H1 (cell line): Measurements from ENCODE around the gene DAB2IP. TPM values are rescaled to one million over a fixed set of nuclear protein-coding genes. Genes with fewer than 3 reads are reported as not detected.

Experiments
- CTCF ChIA-PET: fragments of 300-600 bp; sonication (Branson Sonifier 250); formaldehyde crosslinking; loops from one replicate; lab custom pipeline; 2021; ENCODE audit not compliant: partially characterized antibody; lab: Charles Lee
- POLR2A ChIA-PET: fragments of 300-600 bp; sonication (Branson Sonifier 250); formaldehyde crosslinking; loops from one replicate; lab custom pipeline; 2021; ENCODE audit warnings: inconsistent platforms; ENCODE audit not compliant: partially characterized antibody; lab: Charles Lee
- DNase-seq, 2 experiments: peaks; one replicate each; pipeline versions ENCODE4 v3.0.0 to v3.0.0-alpha.2; 2010 to 2022; ENCODE audit warnings: low spot score in 2 of 2, low read depth in 1 of 2, mixed read lengths in 1 of 2
- FAIRE-seq: peaks from 2 replicates; lab custom pipeline; 2011; peaks lifted over from hg19 to GRCh38; lab: Jason Lieb, UNC
- H2AFZ ChIP-seq: 2 replicates; pipeline ENCODE4 v1.8.1; 2012; ENCODE audit warnings: low read length, inconsistent platforms
- H2AK5ac ChIP-seq: 2 replicates; pipeline ENCODE4 v1.6.1; 2013; ENCODE audit warnings: low read depth, low read length
- H2BK120ac ChIP-seq: replicated peaks from 2 replicates; pipeline ENCODE3; 2013; ENCODE audit warnings: low read depth, low read length, inconsistent platforms
- H2BK12ac ChIP-seq: 2 replicates; pipeline ENCODE4 v1.6.1; 2013; ENCODE audit warnings: low read depth, low read length
- H2BK15ac ChIP-seq: 2 replicates; pipeline ENCODE4 v1.6.1; 2013; ENCODE audit warnings: low read length
- H2BK20ac ChIP-seq: 2 replicates; pipeline ENCODE4 v1.6.1; 2013; ENCODE audit warnings: low read length
- H2BK5ac ChIP-seq: 2 replicates; pipeline ENCODE4 v1.6.1; 2013; ENCODE audit warnings: low read depth, low read length
- H3K14ac ChIP-seq: 2 replicates; pipeline ENCODE4 v1.6.1; 2013; ENCODE audit warnings: inconsistent platforms; ENCODE audit not compliant: insufficient read length
- H3K18ac ChIP-seq: 2 replicates; pipeline ENCODE4 v1.6.1; 2013; ENCODE audit warnings: low read length; ENCODE audit errors: extremely low read depth
- H3K23ac ChIP-seq: 2 replicates; pipeline ENCODE4 v1.6.1; 2013; ENCODE audit warnings: inconsistent platforms; ENCODE audit not compliant: insufficient read length
- H3K23me2 ChIP-seq: 2 replicates; pipeline ENCODE4 v1.6.1; 2013; ENCODE audit warnings: low read depth, low read length
- H3K27ac ChIP-seq: 2 replicates; pipeline ENCODE4 v1.6.1; 2011; ENCODE audit warnings: low read depth, low read length, inconsistent platforms
- H3K27me3 ChIP-seq, 4 experiments: replicated peaks in 1 of 4; 1 replicate in 1 of 4; 2 replicates in 3 of 4; pipeline versions ENCODE4 v1.6.1 to v1.8.1; 2011 to 2013; ENCODE audit warnings: low read length in 3 of 4, mild to moderate bottlenecking in 3 of 4, inconsistent platforms in 2 of 4, mixed read lengths in 2 of 4, moderate library complexity in 1 of 4; ENCODE audit not compliant: control insufficient read depth in 3 of 4, insufficient read depth in 3 of 4; ENCODE audit errors: extremely low read depth in 1 of 4
- H3K36me3 ChIP-seq, 4 experiments: 2 replicates each; pipeline versions ENCODE4 v1.6.1 to v1.8.1; 2011 to 2013; ENCODE audit warnings: mild to moderate bottlenecking in 4 of 4, low read length in 3 of 4, moderate library complexity in 2 of 4, control low read depth in 1 of 4, inconsistent platforms in 1 of 4; ENCODE audit not compliant: insufficient read depth in 4 of 4, control insufficient read depth in 2 of 4
- H3K4ac ChIP-seq: replicated peaks from 2 replicates; pipeline ENCODE3; 2013; ENCODE audit warnings: low read length, low read depth, mixed read lengths, inconsistent platforms; ENCODE audit not compliant: insufficient read length
- H3K4me1 ChIP-seq, 4 experiments: replicated peaks in 1 of 4; 1 replicate in 1 of 4; 2 replicates in 3 of 4; pipeline versions ENCODE4 v1.6.1 to v1.8.1; 2011 to 2013; ENCODE audit warnings: low read length in 3 of 4, inconsistent platforms in 2 of 4, mixed read lengths in 1 of 4; ENCODE audit not compliant: insufficient read depth in 4 of 4, control insufficient read depth in 3 of 4
- H3K4me2 ChIP-seq, 2 experiments: 2 replicates each; pipeline versions ENCODE4 v1.6.1 to v1.8.1; 2011 to 2013; ENCODE audit warnings: low read depth in 2 of 2, low read length in 2 of 2, control low read depth in 1 of 2, inconsistent platforms in 1 of 2, mild to moderate bottlenecking in 1 of 2; ENCODE audit not compliant: insufficient read depth in 1 of 2
- H3K4me3 ChIP-seq, 4 experiments: fragments of 200-600, 300-600 bp in 1 of 4; sonication (generic), shearing (Covaris generic), sonication (Bioruptor Twin) in 1 of 4; 2 replicates each; pipeline versions ENCODE4 v1.5.1 to v1.8.1; 2011 to 2016; ENCODE audit warnings: low read length in 4 of 4, low read depth in 3 of 4, control low read depth in 2 of 4, inconsistent platforms in 2 of 4, mild to moderate bottlenecking in 2 of 4, mixed read lengths in 1 of 4, moderate library complexity in 1 of 4; ENCODE audit not compliant: insufficient read depth in 2 of 4; ENCODE audit errors: extremely low read depth in 1 of 4
- H3K56ac ChIP-seq: replicated peaks from 2 replicates; pipeline ENCODE3; 2013; ENCODE audit warnings: low read depth, mild to moderate bottlenecking, mixed read lengths, low read length, inconsistent platforms; ENCODE audit not compliant: insufficient read length
- H3K79me1 ChIP-seq: 2 replicates; pipeline ENCODE4 v1.6.1; 2013; ENCODE audit warnings: low read depth, low read length, control low read depth
- H3K79me2 ChIP-seq, 2 experiments: 2 replicates each; pipeline versions ENCODE4 v1.6.1 to v1.8.1; 2012 to 2013; ENCODE audit warnings: low read length in 2 of 2, mild to moderate bottlenecking in 2 of 2, inconsistent platforms in 1 of 2; ENCODE audit not compliant: insufficient read depth in 2 of 2, control insufficient read depth in 1 of 2
- H3K9ac ChIP-seq, 4 experiments: replicated peaks in 1 of 4; 1 replicate in 1 of 4; 2 replicates in 3 of 4; pipeline versions ENCODE4 v1.6.1 to v1.8.1; 2011 to 2013; ENCODE audit warnings: low read depth in 3 of 4, low read length in 3 of 4, control low read depth in 2 of 4, mild to moderate bottlenecking in 2 of 4, moderate library complexity in 2 of 4, inconsistent platforms in 1 of 4; ENCODE audit errors: extremely low read depth in 1 of 4
- H3K9me3 ChIP-seq, 2 experiments: 2 replicates each; pipeline versions ENCODE4 v1.6.1 to v1.8.1; 2012 to 2013; ENCODE audit warnings: mild to moderate bottlenecking in 2 of 2, moderate library complexity in 2 of 2, control low read depth in 1 of 2, inconsistent platforms in 1 of 2, low read depth in 1 of 2, low read length in 1 of 2, mixed read lengths in 1 of 2; ENCODE audit not compliant: insufficient read depth in 2 of 2
- H4K20me1 ChIP-seq, 2 experiments: replicated peaks in 1 of 2; 2 replicates each; pipeline versions ENCODE3 to v1.8.1; 2011 to 2013; ENCODE audit warnings: inconsistent platforms in 2 of 2, low read length in 2 of 2, mild to moderate bottlenecking in 1 of 2; ENCODE audit not compliant: insufficient read depth in 2 of 2, control insufficient read depth in 1 of 2
- H4K5ac ChIP-seq: 2 replicates; pipeline ENCODE4 v1.6.1; 2013; ENCODE audit warnings: low read length, low read depth, mixed read lengths, inconsistent platforms; ENCODE audit not compliant: insufficient read length
- H4K8ac ChIP-seq: 2 replicates; pipeline ENCODE4 v1.8.0; 2013; ENCODE audit warnings: mild to moderate bottlenecking, moderate library complexity, low read length, inconsistent platforms; ENCODE audit not compliant: insufficient read depth; ENCODE audit errors: extremely low read depth
- H4K91ac ChIP-seq: replicated peaks from 2 replicates; pipeline ENCODE3; 2013; ENCODE audit warnings: low read length, mixed read lengths, inconsistent platforms; ENCODE audit not compliant: insufficient read length
- ASH2L ChIP-seq: fragments of 200-600, 300-600 bp; sonication (generic); IDR thresholded peaks from one replicate; pipeline ENCODE4 v1.7.1; 2017; ENCODE audit warnings: low read length
- BRCA1 ChIP-seq: IDR thresholded peaks from 2 replicates; pipeline ENCODE4 v1.6.1; 2012; ENCODE audit warnings: low read depth, low read length, improper control_type of control experiment
- CBX5 ChIP-seq: fragments of 300-800, 300-1000 bp; sonication (generic); IDR thresholded peaks from 2 replicates; pipeline ENCODE4 v1.7.1; 2016; ENCODE audit warnings: antibody characterized with exemption, low read length, low read depth
- GABPA ChIP-seq: IDR thresholded peaks from 2 replicates; pipeline ENCODE4 v1.6.1; 2011; ENCODE audit warnings: mild to moderate bottlenecking, low read length, moderate library complexity, borderline replicate concordance; ENCODE audit not compliant: insufficient read depth
- HDAC2 ChIP-seq, 2 experiments: fragments of 300-600 bp in 1 of 2; sonication (generic) in 1 of 2; IDR thresholded peaks; 2 replicates each; pipeline ENCODE4 v1.6.1; 2011 to 2012; ENCODE audit warnings: low read depth in 2 of 2, low read length in 2 of 2, mild to moderate bottlenecking in 2 of 2, moderate library complexity in 2 of 2, borderline replicate concordance in 1 of 2, inconsistent platforms in 1 of 2
- JUN ChIP-seq: IDR thresholded peaks from 2 replicates; pipeline ENCODE4 v1.6.1; 2011; ENCODE audit warnings: low read depth, mild to moderate bottlenecking, improper control_type of control experiment, low read length
- MAFK ChIP-seq: IDR thresholded peaks from 2 replicates; pipeline ENCODE4 v1.6.1; 2012; ENCODE audit warnings: low read depth, mild to moderate bottlenecking, improper control_type of control experiment, low read length
- SIX5 ChIP-seq: IDR thresholded peaks from 2 replicates; pipeline ENCODE4 v1.6.1; 2011; ENCODE audit warnings: mild to moderate bottlenecking, low read depth, low read length
- SUZ12 ChIP-seq: fragments of 200-600 bp; sonication (generic); IDR thresholded peaks from 2 replicates; pipeline ENCODE4 v1.6.1; 2012; ENCODE audit warnings: mild to moderate bottlenecking, inconsistent platforms, low read length, moderate library complexity, mixed read lengths
- TAF1 ChIP-seq: IDR thresholded peaks from 2 replicates; pipeline ENCODE4 v1.6.1; 2011; ENCODE audit warnings: mild to moderate bottlenecking, low read depth, low read length
- YY1 ChIP-seq: IDR thresholded peaks from 2 replicates; pipeline ENCODE4 v1.6.1; 2011; ENCODE audit warnings: low read depth, mild to moderate bottlenecking, low read length
- WGBS, 2 experiments: shearing (Covaris generic) in 1 of 2; methylation state at CpG; one replicate each; pipeline versions ENCODE4 v1.1.6 to v1.1.7; 2013 to 2015; ENCODE audit warnings: low lambda C conversion rate in 2 of 2, mixed read lengths in 2 of 2, inconsistent platforms in 1 of 2, low coverage in 1 of 2, missing lambda C conversion rate in 1 of 2; ENCODE audit not compliant: insufficient replicate concordance in 2 of 2, insufficient coverage in 1 of 2, insufficient read length in 1 of 2; ENCODE audit errors: extremely low coverage in 1 of 2, missing lambda C conversion rate in 1 of 2; 5-methylcytosine and 5-hydroxymethylcytosine counted together
- polyA plus RNA-seq, 7 experiments: library from polyadenylated mRNA; depleted of rRNA in 3 of 7; stranded (reverse) in 5 of 7; unstranded in 2 of 7; fragments of >200 nt in 5 of 7; fragments of 200-250 nt in 2 of 7; gene quantifications; 1 replicate in 5 of 7; 2 replicates in 1 of 7; 4 replicates in 1 of 7; pipeline versions ENCODE4 v1.2.1 to v1.2.3, GENCODE V29; 2011 to 2013; ENCODE audit warnings: missing spikeins in 2 of 7, mixed read lengths in 2 of 7
- total RNA-seq: library from RNA; stranded (reverse); fragmentation: NEBNext Ultra II Directional; extraction: Animal tissue kit (Norgen Biotek cat#: 25700); gene quantifications from 2 replicates; pipeline ENCODE4 v1.2.1, GENCODE V29; 2021

The DAB2IP gene
- total and polyA plus RNA-seq, 2 of the 8 experiments (the other 6 are each of a cell fraction or from before 2014, with no cell fraction given): 19.7 to 39.5 TPM

- H3K23ac ChIP-seq: no peak overlapping the region
- no peak overlapping the region for H3K4me2 ChIP-seq
- no peak overlapping the region for H2AFZ ChIP-seq
- H3K18ac ChIP-seq: no peak overlapping the region
- H2AK5ac ChIP-seq: no peak overlapping the region
- H3K23me2 ChIP-seq: peaks cover 5% of the 10 kb centered on the region; the same call in 1 of the 2 replicates
- H3K36me3 ChIP-seq: no peaks in the 10 kb centered on the region
- H4K20me1 ChIP-seq: peaks cover 28 to 42% of the 10 kb centered on the region in 2 experiments
- no peak overlapping the region for H3K4me3 ChIP-seq
- H2BK12ac ChIP-seq: no peak overlapping the region
- FAIRE-seq: no peak
- H3K79me1 ChIP-seq: peaks cover 6% of the 10 kb centered on the region
- no peak overlapping the region for H3K9ac ChIP-seq
- H3K79me2 ChIP-seq: no peaks in the 10 kb centered on the region; a peak in 1 of 4 replicates
- H3K56ac ChIP-seq: no peak overlapping the region
- no peak for DNase-seq
- H2BK20ac ChIP-seq: no peak overlapping the region
- H4K8ac ChIP-seq: no peak overlapping the region
- 84% methylated on average over 7 of the region's 7 CpGs; no CpG with 5 or more reads in 1 of the 2 experiments for WGBS, 2 experiments
- ChIA-PET POLR2A (interaction anchor here (0.8 kb wide), 1 partner anchor 11 kb away, joined by 3 read pairs; no protein-coding TSS in a partner anchor), CTCF (interaction anchor here (0.7 to 34.8 kb wide), 28 partner anchors 6 to 299 kb away, joined by 3 to 670 read pairs (median 6); no protein-coding TSS in a partner anchor)
- peaks cover 0 to under 1% (median 0%) of the 10 kb centered on the region in 4 experiments; a peak in 4 of 7 replicates for H3K27me3 ChIP-seq
- no peak overlapping the region for H4K91ac ChIP-seq
- no peak for TF ChIP-seq ASH2L
- no peak for TF ChIP-seq TAF1
- no peak for TF ChIP-seq CBX5
- TF ChIP-seq YY1: no peak
- TF ChIP-seq MAFK: no peak
- no peak for TF ChIP-seq HDAC2 (IDR thresholded peaks at IDR 0.05; ENCODE audit: borderline replicate concordance in 1 of 2, low read depth in 2 of 2, low read length in 2 of 2)
- no peak for TF ChIP-seq SIX5
- no peak for TF ChIP-seq GABPA
- no peak for TF ChIP-seq SUZ12
- no peak for TF ChIP-seq BRCA1
- no peak for TF ChIP-seq JUN
- no peak overlapping the region for H3K4ac ChIP-seq
- no peak overlapping the region for H2BK120ac ChIP-seq
- H2BK5ac ChIP-seq: no peak overlapping the region
- H2BK15ac ChIP-seq: no peak overlapping the region
- H3K27ac ChIP-seq: no peak overlapping the region
- H4K5ac ChIP-seq: no peak overlapping the region
- H3K14ac ChIP-seq: no peak overlapping the region
- no peaks in the 10 kb centered on the region for H3K9me3 ChIP-seq
- peaks cover 2 to 8% (median 7%) of the 10 kb centered on the region in 4 experiments; a peak in 6 of 7 replicates for H3K4me1 ChIP-seq
Measured at GRCh38 chr9:121694600-121694999, 43.2 kb downstream of the DAB2IP start.
